Skeletal muscle satellite cell (primary cell): ENCODE measurements around the gene MAGI2.

Source experiments
- H3K27me3 ChIP-seq: 2 replicates; pipeline ENCODE4 v1.7.0; 2013; ENCODE audit warnings: low read length; ENCODE audit not compliant: control insufficient read depth, insufficient read depth
- H3K36me3 ChIP-seq: 2 replicates; pipeline ENCODE4 v1.7.0; 2013; ENCODE audit warnings: mild to moderate bottlenecking, control low read depth, low read length; ENCODE audit not compliant: insufficient read depth
- H3K4me1 ChIP-seq: 2 replicates; pipeline ENCODE4 v1.7.0; 2013; ENCODE audit warnings: low read length; ENCODE audit not compliant: control insufficient read depth, insufficient read depth
- H3K4me2 ChIP-seq: 2 replicates; pipeline ENCODE4 v1.7.0; 2013; ENCODE audit warnings: mild to moderate bottlenecking, low read length
- H3K4me3 ChIP-seq: 2 replicates; pipeline ENCODE4 v1.7.0; 2013; ENCODE audit warnings: low read length
- H3K9ac ChIP-seq: 2 replicates; pipeline ENCODE4 v1.7.0; 2013; ENCODE audit warnings: mild to moderate bottlenecking, low read depth, low read length, moderate library complexity
- H3K9me3 ChIP-seq: replicated peaks from 2 replicates; pipeline ENCODE4 v1.7.0; 2013; ENCODE audit warnings: mild to moderate bottlenecking, control low read depth, low read length

The MAGI2 gene

GRCh38 chr7:79376299-79377025, 77.0 kb downstream of the MAGI2 start:
- Histone ChIP-seq H3K36me3 (no peaks in the 10 kb centered on the region), H3K9me3 (no peaks in the 10 kb centered on the region), H3K9ac (no peak overlapping the region), H3K4me2 (no peak overlapping the region), H3K27me3 (no peaks in the 10 kb centered on the region), H3K4me3 (no peak overlapping the region), H3K4me1 (no peaks in the 10 kb centered on the region)

GRCh38 chr7:79361214-79361613, 92.3 kb downstream of the MAGI2 start:
- H3K36me3 ChIP-seq, result no peaks in the 10 kb centered on the region

GRCh38 chr7:79359827-79360226, 93.6 kb downstream of the MAGI2 start:
- no peaks in the 10 kb centered on the region for H3K4me1 ChIP-seq
- no peak overlapping the region for H3K9ac ChIP-seq
- H3K9me3 ChIP-seq, result no peaks in the 10 kb centered on the region
- H3K36me3 ChIP-seq, result no peaks in the 10 kb centered on the region
- no peak overlapping the region for H3K4me3 ChIP-seq
- no peak overlapping the region for H3K4me2 ChIP-seq
- no peaks in the 10 kb centered on the region for H3K27me3 ChIP-seq

More at GRCh38 chr7:79361214-79361613, 92.3 kb downstream of the MAGI2 start:
- Histone ChIP-seq H3K4me1 (no peaks in the 10 kb centered on the region), H3K27me3 (no peaks in the 10 kb centered on the region), H3K9me3 (no peaks in the 10 kb centered on the region), H3K9ac (no peak overlapping the region), H3K4me3 (no peak overlapping the region), H3K4me2 (no peak overlapping the region)

- no peak overlapping the region for H3K4me2 ChIP-seq
- no peaks in the 10 kb centered on the region for H3K9me3 ChIP-seq
- no peaks in the 10 kb centered on the region for H3K27me3 ChIP-seq
- H3K36me3 ChIP-seq, result no peaks in the 10 kb centered on the region
- H3K4me3 ChIP-seq, result no peak overlapping the region
- no peaks in the 10 kb centered on the region for H3K4me1 ChIP-seq
- H3K9ac ChIP-seq, result no peak overlapping the region
These were observed 96.4 kb downstream of the MAGI2 start for GRCh38 chr7:79357101-79357500.

- Histone ChIP-seq H3K9ac (no peak overlapping the region), H3K36me3 (no peaks in the 10 kb centered on the region), H3K4me1 (no peaks in the 10 kb centered on the region), H3K4me3 (no peak overlapping the region), H3K4me2 (no peak overlapping the region), H3K9me3 (no peaks in the 10 kb centered on the region), H3K27me3 (no peaks in the 10 kb centered on the region)
These were observed 99.6 kb downstream of the MAGI2 start for GRCh38 chr7:79353720-79354468.

- Histone ChIP-seq H3K4me1 (no peaks in the 10 kb centered on the region), H3K27me3 (no peaks in the 10 kb centered on the region), H3K4me2 (no peak overlapping the region), H3K9me3 (no peaks in the 10 kb centered on the region), H3K9ac (no peak overlapping the region), H3K4me3 (no peak overlapping the region), H3K36me3 (no peaks in the 10 kb centered on the region)
These were observed 101.1 kb downstream of the MAGI2 start for GRCh38 chr7:79352323-79352722.

GRCh38 chr7:79347351-79347750, 106.1 kb downstream of the MAGI2 start:
- Histone ChIP-seq H3K4me2 (no peak overlapping the region), H3K9ac (no peak overlapping the region), H3K9me3 (no peaks in the 10 kb centered on the region), H3K4me1 (no peaks in the 10 kb centered on the region), H3K27me3 (no peaks in the 10 kb centered on the region), H3K36me3 (no peaks in the 10 kb centered on the region), H3K4me3 (no peak overlapping the region)

GRCh38 chr7:79341902-79342301, 111.6 kb downstream of the MAGI2 start:
- Histone ChIP-seq H3K4me1 (peaks cover 7% of the 10 kb centered on the region), H3K36me3 (no peaks in the 10 kb centered on the region), H3K9ac (no peak overlapping the region), H3K4me2 (no peak overlapping the region), H3K9me3 (no peaks in the 10 kb centered on the region), H3K27me3 (no peaks in the 10 kb centered on the region), H3K4me3 (no peak overlapping the region)

GRCh38 chr7:79340212-79340611, 113.3 kb downstream of the MAGI2 start:
- H3K27me3 ChIP-seq, result no peaks in the 10 kb centered on the region
- H3K9ac ChIP-seq, result no peak overlapping the region

GRCh38 chr7:79339208-79339925, 114.1 kb downstream of the MAGI2 start:
- Histone ChIP-seq H3K9ac (no peak overlapping the region), H3K4me3 (no peak overlapping the region), H3K9me3 (no peaks in the 10 kb centered on the region), H3K4me1 (peaks cover 7% of the 10 kb centered on the region), H3K4me2 (no peak overlapping the region), H3K36me3 (no peaks in the 10 kb centered on the region), H3K27me3 (no peaks in the 10 kb centered on the region)

More at GRCh38 chr7:79340212-79340611, 113.3 kb downstream of the MAGI2 start:
- Histone ChIP-seq H3K4me1 (peaks cover 7% of the 10 kb centered on the region), H3K4me3 (no peak overlapping the region), H3K4me2 (no peak overlapping the region), H3K9me3 (no peaks in the 10 kb centered on the region), H3K36me3 (no peaks in the 10 kb centered on the region)

- Histone ChIP-seq H3K36me3 (no peaks in the 10 kb centered on the region), H3K9me3 (no peaks in the 10 kb centered on the region), H3K4me1 (peaks cover 7% of the 10 kb centered on the region), H3K27me3 (no peaks in the 10 kb centered on the region), H3K9ac (no peak overlapping the region), H3K4me3 (no peak overlapping the region), H3K4me2 (no peak overlapping the region)
These were observed 115.8 kb downstream of the MAGI2 start for GRCh38 chr7:79337717-79338116.
